NCI-H446 (cell line): Measurements from ENCODE around the gene SELENOM.
"Not testable (repeated sequence)": the region's sequence is repeated elsewhere in the genome, so short reads cannot be mapped to it uniquely, and the experiment has no call there.

Source experiments
- DNase-seq, 2 experiments: peaks; one replicate each; lab custom pipeline; 2025; lab: John Stamatoyannopoulos, UW

Gene SELENOM

DNA sequence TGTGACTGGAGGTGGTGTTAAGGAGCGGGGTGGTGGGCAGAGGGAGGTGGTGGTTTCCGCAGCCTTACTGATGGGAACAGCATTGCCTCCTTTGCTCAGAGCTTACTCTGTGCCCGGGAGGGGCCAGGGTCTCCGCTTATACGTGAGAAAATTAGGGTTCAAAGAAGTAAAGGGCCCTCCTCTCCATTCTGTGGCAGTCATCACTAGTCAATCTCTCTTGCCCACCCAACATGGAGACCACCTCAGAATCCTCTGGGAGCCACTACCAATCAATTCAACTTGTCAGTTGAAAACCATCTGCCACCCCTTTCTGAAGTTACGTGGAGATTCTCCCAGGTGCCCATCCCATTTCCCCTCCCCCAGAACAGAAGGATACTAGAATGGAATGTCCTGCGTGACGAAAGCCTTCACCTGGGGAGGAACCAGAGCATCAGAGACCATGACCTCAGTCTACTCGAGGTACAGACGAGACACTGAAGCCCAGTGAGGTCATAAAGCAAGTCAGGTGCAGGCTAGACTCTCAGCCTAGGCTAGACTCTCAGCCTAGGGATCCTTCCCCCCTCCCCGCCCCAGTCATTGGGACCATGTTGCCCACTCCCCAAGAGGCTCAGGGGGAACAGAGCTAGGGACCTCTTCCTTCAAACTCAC is 2.0 kb downstream of the SELENOM start:
- DNase-seq = no peak

DNA sequence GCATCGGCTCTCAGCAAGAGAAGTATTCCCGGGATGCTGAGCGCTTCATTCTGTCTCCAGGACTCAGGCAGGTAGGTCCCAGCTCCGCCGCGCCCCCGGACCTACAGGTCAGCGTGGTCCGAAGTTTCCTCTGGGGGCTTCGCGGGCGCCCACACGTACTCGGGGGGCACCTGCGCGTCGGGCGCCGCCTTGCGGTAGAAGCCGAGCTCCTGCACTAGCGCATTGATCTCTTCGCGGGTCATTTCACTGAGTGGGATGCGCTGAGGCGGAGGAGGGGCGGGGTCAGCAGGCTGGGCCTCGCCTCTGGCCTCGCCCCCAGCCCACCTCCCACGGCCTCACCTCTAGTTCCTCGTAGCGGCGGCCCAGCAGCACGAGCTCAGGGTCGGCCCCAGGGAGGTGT is 2.5 kb downstream of the SELENOM start:
- DNase-seq = no peak

DNA sequence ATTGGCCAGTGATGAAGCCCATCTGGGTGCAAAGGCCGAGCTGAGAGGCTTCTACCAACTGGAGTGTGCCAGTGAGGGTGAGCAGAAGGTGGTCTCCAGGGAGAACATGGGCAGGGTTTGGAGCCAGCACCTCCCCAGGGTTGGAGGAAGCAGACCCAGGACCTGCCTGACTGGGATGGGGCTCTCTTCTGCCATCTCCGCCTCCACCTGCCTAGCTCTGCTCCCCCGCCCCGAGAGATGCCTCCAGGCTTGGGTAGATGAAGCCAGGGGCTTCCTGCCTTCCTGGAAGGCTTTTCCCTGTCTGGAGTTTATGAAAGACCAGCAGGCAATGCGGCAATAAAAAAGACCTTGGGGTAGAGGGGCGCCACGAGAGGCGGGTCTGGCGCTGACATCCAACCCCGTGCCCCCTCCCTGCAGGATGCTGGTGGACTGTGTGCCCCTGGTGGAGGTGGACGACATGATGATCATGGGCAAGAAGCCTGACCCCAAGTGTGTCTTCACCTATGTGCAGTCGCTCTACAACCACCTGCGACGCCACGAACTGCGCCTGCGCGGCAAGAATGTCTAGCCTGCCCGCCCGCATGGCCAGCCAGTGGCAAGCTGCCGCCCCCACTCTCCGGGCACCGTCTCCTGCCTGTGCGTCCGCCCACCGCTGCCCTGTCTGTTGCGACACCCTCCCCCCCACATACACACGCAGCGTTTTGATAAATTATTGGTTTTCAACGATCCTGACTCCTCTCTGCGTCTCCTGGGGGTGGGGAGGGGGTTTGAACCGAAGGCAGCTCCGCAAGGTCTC is 3.3 kb downstream of the SELENOM start:
- no peak for DNase-seq

DNA sequence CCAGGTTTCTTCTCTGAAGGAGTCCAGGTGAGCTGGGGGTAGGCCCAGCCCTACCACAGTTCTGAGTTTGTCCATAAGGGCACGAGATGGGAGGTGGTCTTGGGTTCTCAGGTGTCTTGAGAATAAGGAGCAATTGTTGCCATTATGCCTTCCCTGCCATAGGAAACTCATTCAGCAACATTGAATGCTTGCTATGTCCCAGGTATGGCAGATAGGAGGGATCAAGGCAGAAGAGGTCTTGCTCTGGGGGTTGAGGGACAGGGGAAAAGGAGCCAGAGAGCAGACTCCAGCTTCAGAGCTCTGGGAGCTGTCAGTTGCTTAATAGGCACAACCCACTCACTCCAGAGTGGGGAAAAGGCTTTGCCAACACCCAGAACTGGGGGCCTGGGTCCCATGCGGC is 4.3 kb downstream of the SELENOM start:
- no peak for DNase-seq

DNA sequence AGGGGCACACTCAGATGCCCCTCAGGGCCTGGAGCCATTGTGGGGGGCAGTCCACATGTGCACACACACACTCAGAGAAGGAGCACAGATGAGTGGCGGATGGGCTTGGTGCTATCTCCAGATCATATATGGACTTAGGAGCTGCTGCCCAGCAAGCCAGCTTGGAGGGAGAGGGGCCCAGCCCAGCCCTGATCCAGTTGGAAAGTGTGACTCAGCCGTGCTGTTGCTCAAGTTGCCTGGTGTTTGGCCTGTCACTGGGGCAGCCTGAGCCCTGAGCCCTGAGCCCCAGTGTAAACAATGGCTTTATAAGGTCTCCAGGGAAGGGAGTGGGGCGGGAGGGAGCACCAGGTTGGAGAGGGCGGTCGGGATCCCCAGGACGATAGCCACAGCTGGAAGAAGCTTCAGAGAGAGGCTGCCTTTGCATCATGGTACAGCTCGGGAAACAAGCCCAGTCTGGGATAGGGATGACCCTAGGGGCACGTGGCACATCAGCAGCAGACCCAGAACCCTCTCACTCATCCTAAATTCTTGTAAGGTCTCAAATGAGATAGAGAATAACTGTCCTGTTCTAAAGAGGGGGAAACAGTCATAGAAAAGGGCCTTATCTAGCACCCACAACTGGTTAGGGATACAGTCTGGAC is 4.8 kb downstream of the SELENOM start:
- DNase-seq = no peak

DNA sequence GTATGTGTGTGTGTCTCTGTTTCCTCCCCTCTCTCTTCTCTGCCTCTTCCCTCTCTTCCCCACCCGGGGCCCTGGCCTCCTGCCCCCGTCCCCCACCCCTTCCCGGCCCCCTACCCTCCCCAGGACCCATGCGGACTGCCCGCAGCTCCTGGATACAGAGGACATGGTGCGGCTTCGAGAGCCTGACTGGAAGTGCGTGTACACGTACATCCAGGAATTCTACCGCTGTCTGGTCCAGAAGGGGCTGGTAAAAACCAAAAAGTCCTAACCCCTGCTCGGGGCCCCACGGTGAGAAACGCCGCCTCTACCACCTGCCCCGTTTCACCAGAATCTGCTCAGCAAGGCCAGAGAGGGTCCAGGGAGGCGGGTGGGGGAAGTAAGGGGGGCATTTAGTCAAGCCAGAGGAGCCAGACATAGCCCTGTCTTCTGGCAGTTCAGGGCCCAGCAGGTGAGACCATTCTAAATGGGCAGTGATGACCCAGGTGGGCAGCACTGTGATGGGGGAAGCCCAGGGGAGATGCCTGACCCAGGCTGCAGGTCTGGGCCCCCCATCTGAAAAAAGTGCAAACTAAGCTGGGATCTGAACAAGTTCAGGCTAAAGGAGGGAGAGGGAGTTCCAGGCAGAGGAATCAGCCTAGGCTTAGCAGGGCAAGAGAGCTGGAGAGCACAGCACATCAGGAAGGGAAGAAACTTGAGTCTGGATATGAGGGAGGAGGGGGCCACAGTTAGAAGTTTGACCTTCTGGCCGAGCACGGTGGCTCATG is 6.4 kb downstream of the SELENOM start:
- DNase-seq = no peak

DNA sequence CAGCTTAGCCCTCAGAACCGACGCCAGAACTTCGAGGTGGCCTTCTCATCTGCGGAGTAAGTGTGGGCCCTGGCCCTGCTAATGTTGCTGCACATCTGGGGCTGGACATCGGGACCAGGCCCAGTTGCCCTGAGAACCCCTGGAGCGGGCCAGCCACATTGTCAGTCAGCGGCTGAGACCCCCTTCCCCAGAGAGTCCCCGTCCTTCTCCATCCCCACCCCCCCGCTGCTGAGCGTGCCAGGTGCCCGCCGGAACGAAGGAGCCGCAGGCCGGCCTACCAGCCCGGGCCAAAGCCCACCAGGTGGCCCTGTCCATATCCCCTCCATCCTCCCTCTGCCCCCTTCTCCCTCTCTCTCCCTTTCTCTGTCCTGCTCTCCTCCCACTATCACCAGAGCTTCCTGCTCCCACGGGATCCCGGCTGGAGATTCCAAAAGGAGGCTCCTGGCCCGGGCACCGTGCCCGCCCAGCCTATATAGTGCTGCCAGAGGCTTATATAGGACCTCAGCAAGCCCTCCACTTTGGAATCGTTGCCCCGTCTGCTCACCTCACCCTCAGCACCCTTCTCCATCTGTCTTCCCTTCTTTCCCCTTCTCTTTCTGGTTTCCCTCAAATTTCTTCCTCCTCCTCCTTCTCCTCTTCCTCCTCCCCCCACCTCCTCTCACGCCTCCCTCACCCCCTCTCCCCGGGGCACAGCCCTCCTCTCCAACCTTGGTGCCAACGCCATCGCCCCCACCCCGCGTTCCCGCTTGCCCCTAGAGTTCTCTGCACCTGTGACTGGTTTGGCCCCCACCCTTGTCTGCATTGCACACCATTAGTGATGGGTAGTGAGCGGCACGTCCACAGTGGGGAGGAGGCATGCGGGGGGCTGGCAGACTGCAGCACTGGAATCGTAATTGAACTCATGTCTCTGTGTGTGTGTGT is 7.3 kb downstream of the SELENOM start:
- DNase-seq = no peak

DNA sequence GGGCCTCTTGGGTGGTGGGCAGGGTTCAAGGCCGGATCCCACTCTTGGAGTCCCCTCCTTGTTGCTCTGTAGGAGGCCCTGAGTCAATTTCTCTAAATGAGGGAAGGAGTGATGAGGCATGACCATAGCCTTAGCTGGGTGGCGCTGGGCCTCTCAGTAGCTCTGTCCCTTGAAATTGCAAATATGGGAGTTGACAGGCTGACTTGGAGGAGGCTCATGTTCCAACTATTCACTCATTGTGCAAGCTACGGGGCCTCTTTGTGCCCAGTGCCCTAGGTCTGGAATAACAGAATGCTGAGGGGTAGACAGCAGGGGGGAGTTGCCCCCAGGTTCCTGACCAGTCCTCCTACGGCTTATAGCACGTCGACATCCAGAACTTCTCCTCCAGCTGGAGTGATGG is 8.0 kb downstream of the SELENOM start:
- DNase-seq = no peak

DNA sequence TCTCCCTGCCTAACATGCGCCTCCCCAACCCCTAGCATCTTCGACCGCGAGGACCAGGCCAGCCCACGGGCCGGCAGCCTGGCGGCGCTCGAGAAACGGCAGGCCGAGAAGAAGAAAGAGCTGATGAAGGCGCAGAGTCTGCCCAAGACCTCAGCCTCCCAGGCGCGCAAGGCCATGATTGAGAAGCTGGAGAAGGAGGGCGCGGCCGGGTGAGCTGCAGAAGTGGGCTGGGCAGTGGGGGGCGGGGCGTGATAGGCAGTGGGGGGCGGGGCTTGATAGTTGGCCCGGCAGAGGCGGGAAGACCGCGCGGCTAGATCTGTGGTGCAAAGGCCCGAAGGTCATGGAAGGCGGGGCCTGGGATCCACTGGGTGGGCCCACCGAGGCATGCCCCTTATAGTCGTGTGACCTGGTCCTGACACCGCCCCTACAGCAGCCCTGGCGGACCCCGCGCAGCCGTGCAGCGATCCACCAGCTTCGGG is 8.7 kb downstream of the SELENOM start:
- DNase-seq = no peak

DNA sequence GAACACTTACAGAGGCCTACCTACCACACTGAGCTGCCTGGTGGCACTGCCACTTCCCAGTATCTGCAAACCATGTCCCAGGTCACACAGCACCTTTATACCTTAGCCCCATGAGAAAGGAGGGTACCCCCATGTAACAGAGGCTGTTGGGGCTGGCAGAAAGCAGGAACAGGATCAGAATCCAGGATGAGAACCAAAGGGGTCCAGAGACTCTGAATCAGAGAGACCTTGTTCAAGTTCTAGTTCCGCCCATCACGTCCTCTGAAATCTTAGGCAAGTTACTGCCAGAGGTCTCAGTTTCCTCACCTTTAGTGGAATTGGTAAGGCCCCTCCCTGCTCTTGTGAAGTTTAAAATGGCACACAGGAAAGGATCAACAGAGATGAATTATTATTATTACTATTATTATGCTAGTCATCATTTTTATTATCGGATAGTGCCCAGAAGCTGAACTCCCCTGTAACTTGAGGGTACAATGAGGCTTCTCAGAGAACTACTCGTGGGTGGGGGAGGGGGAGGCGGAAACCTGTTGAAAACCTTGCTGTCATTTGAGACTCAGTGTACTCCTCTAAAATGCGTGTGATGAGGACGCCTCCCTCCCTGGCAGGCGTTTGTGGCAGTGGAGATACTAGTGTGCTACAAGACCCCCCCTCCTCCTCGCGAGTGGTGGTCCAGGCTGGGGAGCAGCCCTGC is 9.3 kb downstream of the SELENOM start:
- no peak for DNase-seq

DNA sequence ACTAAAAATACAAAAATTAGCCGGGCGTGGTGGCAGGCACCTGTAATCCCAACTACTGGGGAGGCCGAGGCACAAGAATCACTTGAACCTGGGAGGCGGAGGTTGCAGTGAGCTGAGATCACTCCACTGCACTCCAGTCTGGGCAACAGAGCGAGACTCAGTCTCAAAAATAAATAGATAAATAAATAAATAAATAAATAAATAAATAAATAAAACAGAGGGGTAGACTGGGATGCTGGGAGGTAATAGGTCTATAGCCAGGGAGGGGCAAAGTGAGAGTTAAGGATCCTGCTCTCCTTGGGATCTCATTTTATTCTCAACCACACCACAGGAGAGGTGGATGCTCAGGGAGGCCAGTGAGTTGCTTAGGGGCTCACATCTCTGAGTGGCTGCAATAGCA is 9.8 kb downstream of the SELENOM start:
- not testable (repeated sequence) for DNase-seq

DNA sequence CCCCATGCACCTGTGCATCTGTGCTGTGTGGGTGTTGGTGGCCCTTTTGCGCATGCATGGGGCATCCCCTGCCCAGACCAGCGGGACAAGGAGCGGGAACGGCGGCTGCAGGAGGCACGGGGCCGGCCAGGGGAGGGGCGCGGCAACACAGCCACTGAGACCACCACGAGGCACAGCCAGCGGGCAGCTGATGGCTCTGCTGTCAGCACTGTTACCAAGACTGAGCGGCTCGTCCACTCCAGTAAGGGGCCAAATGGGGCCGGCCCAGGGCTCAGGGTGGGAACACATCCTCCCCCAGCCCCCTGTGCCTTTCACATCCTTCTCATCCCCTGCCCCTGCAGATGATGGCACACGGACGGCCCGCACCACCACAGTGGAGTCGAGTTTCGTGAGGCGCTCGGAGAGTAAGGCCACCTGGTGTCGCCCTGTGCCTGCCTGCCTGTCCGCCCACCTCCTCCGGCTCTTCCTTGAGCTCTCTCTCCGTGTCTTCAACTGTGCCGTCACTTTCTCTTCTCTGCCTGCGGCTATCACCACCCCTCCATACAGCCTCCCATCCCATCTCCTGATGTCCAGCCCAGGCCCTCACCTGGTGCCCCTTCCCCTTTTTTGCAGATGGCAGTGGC is 10.6 kb downstream of the SELENOM start:
- DNase-seq = no peak

DNA sequence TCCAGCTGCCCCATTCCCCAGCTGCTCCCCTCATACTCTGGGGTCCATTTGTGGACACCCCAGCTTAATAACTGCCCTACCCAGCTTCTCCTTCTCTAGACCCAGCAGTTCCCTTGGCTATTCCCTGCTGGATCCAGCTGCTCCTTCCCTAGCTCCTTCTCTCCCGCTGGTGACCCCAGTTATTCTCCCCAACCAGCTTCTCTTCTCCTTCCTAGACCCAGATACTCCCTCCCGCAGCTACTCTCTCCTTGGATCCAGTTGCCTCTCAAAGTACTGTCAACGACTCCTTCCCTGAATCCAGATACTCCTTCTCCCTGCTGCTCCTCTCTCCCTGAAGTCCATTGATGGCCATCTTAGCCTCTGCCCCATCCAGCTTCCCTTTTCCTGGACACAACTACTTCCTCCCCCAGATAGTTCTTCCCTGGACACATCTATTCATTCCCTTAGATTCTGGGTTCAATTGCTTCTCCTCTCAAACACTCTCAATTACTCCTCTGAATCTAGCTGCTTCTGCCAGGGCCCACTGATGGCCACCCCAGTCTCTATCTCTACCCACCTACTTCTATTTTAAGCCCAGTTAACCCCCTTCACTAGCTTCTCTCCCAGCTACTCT is 11.6 kb downstream of the SELENOM start:
- no peak for DNase-seq

DNA sequence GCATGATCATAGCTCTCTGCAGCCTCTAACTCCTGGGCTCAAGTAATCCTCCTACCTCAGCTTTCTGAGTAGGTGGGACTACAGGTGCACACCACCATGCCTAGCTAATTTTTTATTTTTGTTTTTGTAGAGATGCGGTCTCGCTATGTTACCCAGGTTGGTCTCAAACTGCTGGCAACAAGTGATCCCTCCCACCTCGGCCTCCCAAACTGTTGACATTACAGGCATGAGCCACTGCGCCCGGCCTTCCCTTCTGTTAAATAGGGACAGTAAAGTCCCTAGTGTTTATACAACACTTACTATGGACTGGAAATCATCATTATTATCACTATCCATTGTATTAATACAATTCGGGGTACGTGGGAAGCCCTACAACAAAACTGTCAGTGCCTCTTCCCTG is 12.6 kb downstream of the SELENOM start:
- DNase-seq = no peak

DNA sequence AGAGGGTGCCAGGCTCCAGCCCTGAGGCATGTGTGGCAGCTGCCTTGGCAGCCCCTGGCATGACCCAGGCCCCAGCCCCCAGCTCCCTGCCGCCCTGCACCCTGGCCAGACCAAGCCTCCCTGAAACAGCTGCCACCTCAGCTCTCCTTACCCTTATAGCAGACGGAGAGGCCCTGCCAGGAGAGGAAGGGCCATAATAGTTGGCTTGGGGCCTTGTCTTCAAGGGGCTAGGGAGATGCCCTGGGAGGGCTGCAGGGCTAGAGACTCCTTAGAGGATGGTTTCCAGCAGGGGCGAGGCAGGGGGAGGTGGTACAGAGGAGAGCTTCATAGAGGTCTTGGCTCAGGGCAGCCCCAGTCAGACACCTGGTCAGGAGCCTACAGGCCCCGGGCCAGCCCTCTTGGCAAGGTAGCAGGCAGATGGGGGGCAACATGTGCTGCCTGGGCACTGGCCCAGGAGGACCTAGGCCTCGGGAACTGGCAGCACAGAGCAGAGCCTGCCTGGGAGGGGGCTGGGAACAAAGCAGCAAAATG is 13.3 kb downstream of the SELENOM start:
- DNase-seq = peak; percentile 81 to 94

DNA sequence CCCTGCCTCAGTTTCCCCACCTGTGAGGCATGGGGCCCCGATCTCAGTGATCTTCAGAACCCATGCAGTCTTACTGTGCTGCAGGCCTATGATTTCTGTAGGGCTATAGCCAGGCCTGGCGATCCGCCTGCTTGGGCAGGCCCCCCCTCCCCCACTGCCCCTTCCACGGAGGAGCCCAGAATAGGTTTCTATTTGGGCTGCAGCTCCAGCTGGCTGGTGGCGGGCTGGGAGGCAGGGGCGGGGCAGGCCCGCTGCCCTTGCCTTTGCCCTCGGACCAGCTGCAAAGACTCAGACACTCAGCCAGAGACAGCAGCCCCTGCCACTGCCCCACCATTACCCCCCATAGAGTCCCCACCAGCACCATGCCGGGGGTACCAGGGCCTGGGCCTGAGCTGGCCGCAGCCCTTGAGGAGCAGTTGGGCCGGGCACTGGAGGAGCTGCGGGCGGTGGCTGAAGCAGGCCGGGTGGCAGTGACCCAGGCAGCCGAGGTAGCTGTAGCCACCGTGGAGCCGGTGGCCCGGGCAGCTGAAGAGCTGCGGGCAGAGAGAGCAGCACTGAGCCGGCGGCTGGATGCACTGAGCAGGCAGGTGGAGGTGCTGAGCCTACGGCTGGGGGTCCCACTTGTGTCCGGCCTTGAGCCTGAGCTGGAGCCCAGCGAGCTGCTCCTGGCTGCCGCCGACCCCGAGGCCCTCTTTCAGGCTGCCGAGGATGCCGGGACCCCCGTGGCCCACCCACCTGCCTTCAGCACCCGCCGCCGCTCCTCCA is 14.1 kb downstream of the SELENOM start:
- peak in 1 of 2 experiments; percentile 63 for DNase-seq

DNA sequence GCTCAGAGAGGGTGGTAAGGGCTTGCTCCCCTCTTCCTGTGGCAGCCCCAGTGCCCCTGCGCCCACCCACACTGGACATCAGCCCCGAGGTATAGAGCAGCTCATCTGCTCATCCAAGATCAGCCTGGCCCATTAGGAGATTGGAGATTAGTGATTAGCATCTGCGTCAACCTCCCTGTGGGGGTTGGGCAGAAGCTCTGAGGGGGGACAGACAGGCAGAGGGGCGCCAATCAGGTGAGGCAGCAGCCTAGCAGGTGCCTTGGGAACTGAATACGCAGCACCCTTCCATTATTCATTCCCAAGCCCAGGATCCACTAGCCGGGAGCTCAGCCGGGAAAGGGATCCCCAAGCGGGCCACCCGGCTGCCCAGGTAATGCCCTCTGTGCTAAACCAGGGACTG is 15.2 kb downstream of the SELENOM start:
- no peak for DNase-seq

DNA sequence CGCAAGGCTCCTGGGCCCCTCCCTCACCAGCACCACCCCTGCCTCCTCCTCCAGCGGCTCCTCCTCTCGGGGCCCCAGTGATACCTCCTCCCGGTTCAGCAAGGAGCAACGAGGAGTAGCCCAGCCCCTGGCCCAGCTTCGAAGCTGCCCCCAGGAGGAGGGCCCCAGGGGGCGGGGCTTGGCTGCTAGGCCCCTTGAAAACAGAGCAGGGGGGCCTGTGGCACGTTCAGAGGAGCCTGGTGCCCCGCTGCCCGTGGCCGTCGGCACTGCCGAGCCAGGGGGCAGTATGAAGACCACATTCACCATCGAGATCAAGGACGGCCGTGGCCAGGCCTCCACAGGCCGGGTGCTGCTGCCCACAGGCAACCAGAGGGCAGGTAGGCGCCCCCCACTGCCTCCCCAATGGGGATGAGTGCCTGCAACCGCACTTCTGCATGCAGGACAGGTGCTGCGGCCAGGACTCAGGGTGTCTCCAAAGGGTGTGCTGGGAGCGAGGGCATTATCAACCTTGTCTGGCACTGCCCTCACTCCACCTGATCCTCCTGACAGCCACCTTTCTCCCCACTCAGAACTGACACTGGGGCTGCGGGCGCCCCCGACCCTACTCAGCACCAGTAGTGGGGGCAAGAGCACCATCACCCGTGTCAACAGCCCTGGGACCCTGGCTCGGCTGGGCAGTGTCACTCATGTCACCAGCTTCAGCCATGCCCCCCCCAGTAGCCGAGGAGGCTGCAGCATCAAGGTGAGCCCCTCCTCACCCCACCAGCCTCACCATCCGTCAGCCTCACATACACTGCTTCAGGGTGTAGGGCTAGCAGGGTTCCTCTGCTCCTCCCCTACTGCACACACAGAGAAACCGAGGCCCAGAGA is 16.0 kb downstream of the SELENOM start:
- DNase-seq = no peak
